Activated CD4-positive, alpha-beta T cell treated with anti-CD3 and anti-CD28 coated beads for 24 hours (primary cell): ENCODE results near the gene PIGR.
A peak's percentile ranks its signal among the peaks of the same experiment; 100 is the strongest.

ENCODE experiments used
- DNase-seq, 2 donors: peaks; one replicate each; pipeline ENCODE4 v3.0.0-alpha.2; 2020; ENCODE audit warnings: low read depth in 2 of 2

Gene PIGR, protein sequence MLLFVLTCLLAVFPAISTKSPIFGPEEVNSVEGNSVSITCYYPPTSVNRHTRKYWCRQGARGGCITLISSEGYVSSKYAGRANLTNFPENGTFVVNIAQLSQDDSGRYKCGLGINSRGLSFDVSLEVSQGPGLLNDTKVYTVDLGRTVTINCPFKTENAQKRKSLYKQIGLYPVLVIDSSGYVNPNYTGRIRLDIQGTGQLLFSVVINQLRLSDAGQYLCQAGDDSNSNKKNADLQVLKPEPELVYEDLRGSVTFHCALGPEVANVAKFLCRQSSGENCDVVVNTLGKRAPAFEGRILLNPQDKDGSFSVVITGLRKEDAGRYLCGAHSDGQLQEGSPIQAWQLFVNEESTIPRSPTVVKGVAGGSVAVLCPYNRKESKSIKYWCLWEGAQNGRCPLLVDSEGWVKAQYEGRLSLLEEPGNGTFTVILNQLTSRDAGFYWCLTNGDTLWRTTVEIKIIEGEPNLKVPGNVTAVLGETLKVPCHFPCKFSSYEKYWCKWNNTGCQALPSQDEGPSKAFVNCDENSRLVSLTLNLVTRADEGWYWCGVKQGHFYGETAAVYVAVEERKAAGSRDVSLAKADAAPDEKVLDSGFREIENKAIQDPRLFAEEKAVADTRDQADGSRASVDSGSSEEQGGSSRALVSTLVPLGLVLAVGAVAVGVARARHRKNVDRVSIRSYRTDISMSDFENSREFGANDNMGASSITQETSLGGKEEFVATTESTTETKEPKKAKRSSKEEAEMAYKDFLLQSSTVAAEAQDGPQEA

DNA sequence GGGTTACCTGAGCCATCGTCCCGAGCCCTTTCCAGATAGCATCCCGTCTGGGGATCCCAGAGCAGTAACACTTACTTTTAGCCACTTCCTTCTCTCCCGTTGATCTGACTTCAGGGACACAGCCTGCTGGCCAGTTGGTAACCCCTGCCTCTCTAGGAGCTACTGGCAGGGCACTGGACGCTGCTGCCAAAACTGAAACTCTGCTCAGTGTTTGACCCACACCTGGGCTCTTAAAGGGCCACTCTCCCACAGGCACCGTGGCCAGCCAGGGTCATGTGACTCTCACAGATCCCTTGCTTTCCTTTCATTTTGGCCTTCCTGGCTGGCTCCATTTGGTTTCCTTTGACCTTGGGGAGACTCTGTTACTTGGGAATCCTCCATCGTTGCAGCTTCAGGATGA, at the start of gene PIGR:
Gene PIGR (minus strand): TSS at position 206 of the 400 bp plus-strand sequence. CDS start 5,935 bp downstream, outside the sequence.
- DNase-seq, result no peak

DNA sequence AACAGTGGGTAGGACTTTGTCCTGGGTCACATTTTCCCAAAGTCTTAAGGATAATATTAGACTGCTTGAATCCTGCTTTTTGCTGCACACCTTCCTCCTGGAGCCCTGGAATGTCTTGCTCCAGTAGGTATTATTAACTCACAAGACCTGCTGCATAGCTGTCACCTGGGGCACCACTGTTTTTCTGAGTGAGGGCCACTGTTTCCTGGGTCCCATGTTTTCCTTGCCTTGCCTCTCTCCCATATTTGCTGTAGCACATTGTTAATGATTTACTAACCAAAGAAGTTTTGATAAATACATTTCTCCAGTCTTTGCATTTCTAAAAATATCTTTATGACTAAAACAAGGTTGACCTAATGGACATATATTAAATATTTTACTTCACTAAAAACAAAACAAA, 46.5 kb upstream of the PIGR start:
- DNase-seq, result no peak

DNA sequence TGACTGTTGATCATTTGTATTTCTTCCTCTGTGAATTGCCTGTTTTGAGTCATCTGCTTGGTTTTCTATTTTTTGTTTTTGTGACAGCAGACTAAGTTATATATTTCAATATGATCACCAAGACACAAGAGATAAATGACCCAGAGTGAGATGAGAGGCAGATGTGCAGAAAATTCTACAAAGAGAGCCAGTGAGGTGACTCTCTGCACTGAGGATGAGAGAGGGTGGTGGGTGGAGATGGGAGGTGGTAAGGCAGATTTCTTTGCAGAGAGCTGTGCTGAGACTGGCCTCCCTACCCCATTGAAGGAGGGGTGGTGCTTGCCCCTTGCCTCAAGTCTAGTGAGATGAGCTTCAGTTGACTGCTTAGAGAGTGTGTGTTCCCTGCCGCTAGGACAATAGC, 41.6 kb upstream of the PIGR start:
- DNase-seq, result no peak

DNA sequence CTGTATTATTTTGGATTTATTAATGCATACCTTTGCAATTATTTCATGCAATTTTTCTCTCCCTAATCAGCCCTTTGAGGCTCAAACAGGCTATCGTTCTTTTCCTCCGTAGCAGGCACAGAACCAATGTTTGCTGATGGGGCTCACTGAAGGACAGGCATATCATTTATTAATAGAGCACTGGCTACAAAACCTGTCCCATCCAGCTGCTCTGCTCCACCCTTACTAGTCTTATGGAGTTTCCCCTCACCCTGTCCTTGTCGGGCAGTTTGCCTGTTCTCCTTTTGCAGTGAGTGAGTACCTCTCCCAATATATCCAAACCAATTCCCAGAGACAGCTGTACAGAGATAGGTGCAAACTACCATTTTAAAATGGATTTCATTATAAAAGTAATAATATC, 40.6 kb upstream of the PIGR start:
- no peak for DNase-seq

DNA sequence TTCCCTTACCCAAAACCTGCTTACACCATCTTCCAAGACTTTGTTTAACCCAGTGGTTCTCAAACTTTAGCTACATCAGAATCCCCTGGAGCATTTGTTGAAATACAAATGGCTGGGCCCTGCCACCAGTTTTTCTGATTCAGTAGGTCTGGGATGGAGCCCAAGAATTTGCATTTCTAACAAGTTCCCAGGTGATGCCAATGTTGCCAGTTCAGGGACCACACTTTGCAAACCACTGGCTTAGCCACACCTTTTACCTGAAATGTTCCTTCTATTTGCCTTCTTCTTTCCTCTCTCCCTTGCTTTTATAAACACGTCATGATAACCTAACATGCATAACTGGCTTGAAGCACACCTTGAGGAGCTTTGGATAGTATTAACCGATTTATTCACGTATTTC, 40.1 kb upstream of the PIGR start:
- DNase-seq, result no peak

DNA sequence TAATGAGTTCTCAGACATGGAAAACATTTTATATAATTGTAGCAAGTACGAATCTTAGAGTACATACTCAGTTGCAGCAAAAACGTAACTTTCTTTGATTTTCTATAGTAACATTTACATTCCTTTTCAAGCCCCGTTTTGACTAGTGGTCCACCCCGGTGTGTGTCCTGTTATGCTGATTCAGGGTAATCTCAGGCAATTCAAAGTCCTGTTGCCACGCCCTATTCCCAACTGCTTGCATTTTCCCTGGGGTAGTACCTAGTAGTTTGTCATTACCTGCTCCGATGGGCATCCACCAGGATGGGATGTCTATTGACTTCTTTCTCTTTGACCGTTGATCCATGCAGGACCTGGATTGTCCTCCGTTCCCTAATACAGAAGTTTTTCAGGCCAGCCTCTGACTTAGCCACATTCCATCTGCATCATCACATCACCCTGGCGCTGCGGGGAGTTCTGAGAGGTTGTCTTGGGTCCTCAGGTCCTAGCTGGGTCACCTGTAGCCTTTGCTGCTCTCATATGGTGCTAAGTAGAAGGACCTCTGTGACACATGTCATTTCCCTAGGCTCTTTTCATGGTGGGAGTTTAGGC, 39.0 kb upstream of the PIGR start:
- DNase-seq, result no peak

DNA sequence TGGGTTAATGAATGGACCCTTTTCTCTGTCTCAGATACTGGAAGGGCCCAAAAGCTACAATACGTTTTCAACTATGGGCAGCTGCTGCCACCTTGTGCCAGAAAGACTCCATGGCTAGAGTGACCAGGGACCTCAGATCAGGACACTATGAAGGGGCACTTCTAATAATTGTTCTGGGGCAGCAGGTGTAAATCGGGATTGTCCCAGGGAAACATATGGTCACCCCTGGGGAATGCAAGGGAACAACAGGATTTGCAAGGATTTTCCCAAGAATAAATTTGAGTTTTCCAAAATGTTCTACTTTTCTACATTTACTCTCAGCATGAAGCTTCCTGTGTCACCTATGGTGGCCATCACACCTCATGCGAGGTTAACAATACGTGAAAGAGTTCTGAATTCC, 36.0 kb upstream of the PIGR start:
- peak; percentile 21 to 29 for DNase-seq

DNA sequence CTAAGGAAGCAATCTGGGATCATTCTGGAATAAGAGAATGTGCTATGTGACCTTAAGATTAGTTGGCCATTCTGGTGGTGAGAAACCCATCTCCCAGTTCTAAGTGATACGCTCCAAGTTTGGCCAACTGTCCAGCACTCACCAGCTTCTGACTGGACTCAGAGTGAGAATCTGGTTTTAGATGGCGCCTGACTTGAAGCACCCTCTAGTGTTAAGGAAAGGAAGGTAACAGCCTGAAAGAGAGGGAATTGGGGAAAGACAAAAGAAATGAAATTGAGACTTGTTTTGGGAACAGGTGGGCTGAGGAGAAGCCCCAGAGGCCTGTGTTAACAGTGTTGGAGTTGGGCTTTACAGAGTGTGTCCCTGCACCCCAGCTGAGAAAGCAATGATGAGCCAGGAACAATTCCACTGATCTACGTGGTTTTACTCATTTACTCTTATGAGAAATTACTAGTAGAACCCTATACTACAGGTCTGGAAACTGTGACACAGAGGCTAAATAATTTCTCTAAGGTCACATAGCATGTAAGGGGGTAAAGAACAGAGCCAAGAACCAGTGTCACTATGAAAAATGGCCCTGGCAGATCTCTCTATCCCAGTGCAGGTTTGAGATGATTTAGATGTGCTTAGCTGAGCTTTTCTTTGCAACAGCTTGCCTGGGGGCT, 33.2 kb upstream of the PIGR start:
- no peak for DNase-seq

DNA sequence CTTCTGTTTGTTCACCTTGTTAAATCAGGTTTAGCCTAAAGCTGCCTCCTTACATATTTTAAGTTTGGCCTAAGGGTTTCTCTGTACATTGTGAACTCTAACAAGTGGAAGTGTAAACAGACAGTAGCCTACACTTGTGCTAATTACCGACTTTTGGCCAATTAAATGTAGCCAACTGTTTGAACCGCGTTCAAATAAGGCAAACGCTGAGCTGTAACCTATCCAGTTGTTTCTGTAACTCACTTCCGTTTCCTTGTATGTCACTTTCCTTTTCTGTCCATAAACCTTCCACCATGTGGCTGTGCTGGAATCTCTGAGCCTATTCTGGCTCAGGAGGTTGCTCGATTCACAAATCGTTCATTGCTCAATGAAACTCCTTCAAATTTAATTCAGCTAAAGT, 32.0 kb upstream of the PIGR start:
- DNase-seq, result no peak

DNA sequence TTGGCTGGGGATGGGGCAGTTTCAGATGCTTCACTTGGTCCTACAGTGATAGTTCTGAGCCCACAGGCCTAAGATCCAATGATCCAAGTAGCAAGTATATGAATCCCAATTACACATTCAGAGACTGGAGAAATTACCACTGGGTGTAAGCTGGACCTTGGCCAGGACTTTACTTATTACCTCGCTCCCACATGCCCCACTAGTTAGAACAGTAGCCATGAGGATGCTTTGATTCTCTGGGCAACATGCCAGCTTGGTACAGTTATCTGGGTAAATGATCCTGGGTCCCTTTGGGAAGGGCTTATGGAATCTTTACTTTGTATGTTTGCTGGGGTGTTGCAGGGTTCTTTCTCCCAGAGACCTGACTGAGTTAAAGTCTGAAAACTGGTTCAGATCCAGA, 29.0 kb upstream of the PIGR start:
- no peak for DNase-seq

DNA sequence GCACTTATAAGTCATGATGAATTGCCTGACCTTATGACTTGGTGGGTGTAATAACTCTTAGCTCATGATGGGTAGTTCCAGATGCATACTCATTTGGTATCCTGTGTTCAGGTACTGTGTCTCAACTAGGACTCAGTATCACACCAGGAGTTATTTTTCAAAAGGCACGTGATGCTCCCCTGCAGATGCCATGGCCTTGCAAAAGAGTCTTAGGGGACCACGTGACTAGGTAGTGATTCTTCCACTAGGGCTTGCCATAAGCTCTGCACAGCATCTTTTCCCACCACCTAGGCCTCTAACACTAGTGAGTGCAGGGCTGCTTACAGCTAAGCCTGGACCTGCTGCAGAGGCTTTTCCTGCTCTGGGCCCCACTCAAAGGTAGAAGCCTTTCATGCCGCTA, 27.9 kb upstream of the PIGR start:
- no peak for DNase-seq

DNA sequence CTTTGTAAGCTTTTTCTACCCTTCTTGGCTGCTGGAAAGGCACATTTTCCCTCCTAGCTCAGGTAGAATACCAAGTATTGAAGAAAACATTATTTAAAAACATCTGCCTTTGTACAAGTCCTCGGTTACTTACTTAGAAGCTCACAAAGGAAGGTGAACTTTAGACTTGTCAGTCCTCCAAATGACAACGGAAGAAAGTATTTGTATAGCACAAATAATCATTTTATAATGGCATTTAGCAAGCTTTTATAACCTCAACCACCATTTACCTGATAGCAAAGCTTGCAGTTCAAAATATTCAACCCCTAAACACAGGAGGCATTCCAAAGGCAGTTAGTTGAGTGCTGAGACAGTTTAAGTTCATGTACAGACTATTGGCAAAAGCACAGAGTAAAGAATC, 26.5 kb upstream of the PIGR start:
- DNase-seq, result no peak

DNA sequence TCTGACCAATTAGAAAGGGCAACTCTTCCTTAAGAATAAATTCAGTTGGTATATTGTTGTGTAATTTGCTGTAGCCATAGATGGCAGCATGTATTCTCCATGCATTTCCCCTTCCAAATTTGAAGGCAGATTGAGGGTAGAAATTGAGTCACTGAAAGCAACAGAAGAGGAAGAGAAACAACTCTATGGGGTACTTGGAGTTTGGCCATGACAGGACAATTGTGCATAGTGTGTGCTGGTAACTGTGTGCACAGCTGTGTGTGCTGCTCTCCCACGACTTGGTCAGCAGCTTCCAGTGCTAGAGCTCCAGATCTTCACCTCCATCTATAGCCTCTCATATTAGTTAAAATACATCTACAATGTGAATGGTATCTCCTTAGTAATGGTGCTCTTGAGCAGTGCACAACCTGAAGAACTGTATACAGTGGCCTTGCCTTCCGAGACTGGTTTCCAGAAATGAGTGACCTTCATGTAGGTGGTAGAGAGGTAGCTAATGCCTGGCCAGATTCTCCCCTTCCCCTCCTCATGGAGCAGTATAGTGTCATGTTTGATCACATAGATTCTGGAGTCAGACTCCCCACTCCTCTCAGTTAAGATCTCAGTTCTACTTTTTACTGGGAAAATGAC, 24.9 kb upstream of the PIGR start:
- no peak for DNase-seq

DNA sequence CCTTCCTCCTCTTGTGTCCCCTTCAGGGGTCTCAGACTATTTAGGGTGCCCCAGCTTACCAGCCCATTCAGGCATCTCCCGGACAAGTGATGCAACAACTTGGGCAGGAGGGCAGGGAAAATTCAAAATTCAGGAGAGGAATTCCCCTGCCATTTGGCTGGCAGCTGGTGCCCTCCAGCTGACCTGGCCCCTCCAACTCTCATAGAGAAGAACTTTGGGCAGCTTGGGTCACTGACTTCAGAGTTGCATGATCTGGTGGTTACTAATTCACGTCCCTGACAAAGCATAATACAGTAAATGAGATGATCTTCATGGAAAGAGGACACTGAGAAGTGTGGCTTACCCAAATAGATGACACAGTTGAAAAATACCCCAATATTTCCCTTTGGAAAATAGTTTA, 24.2 kb upstream of the PIGR start, which contains the start of gene FCAMR:
Gene FCAMR (minus strand): TSS at position 15 of the 400 bp plus-strand sequence. CDS start 335 bp downstream, outside the sequence.
- DNase-seq, result no peak

DNA sequence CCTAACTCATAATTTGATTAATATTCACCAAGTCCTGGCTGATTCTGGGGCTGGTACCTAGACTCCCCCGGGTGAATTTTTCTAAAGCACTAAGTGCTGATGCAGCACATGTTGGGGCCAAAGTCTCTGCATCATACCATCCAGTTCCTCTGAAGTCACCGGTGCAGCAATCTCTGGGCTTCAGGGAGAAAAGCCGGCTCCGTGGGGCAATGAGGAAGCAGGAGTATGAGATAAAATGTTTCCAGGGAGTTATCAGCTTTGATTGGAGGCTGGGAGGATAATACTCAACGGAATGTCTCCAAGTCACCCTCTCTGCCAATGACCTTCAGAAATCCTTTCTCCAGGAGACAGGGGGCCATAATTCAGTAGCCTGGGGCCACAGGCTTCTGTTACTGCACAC, 22.8 kb upstream of the PIGR start:
- no peak for DNase-seq

DNA sequence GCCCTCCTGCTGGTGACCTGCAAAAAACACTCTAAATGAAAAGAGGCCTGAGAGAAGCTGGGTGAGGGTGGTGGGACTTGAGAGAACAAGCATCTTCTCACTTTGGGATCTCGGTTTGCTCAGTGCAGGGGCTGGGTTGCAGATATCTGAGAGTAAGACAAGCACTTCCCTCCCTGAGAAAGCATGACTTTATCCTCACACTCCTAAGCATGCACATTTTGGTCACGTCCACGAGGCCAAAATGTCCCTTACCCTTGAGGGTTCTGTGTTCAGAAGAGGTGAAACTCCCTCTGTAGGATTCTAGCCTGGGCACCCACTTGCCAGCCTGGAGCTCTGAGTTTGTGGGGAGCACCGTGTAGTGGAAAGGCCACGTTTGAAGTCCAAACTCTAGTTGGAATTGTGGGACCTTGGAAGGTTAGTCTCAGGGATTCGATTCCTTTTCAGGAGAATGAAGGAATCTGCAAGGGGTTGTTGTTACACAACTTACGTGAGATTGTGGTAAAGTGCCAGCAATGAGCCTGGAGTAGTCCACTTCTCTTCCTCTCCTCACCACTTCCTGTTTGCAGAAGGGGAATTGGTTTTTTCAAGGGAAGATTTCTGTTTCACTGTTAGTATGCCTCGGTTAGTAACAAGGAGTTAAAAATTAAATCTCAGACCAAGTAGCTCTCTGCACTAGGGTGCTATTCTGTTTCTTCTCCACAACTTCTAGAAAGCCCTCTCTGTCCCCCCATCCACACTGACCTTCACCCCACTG, 21.0 kb upstream of the PIGR start:
- no peak for DNase-seq

DNA sequence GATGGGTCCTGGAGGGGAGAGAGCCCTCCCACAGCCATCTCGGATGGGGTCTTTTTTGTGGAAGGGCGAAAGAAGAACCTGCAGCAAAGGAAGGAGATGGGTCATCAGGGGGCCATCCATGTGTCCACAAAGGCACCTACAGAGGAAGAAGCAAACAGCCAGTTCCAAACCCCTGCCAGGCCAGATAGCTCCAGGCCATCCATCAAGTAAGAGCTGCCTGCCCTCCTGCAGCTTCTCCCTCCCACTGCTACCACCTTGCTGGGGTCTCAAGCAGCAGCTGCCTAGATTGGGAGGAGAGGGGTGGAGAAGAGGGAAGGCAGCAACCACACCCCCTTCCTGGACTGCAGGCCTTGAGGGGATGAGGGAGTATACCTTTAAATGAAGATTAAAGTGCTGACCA, 19.5 kb upstream of the PIGR start:
- no peak for DNase-seq

DNA sequence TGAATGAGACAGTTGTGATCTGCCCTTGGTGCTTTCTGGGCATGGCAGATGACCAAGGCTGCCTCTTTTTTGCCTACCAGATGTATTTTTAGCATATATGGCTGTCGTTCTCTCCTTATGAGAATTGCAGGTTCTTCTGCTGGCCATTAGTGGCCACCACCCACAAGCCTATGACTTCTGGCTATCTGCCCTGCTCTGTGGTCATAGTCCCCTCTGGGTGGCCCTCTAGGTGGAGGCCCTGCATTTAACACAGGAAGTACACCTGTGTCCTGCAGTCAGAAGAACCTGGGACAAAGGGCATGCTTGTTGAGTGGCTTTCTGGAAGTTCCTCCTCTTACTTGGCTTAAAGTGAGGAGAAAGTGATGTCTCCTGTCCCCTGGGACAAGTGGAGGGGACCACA, 17.5 kb upstream of the PIGR start:
- no peak for DNase-seq

DNA sequence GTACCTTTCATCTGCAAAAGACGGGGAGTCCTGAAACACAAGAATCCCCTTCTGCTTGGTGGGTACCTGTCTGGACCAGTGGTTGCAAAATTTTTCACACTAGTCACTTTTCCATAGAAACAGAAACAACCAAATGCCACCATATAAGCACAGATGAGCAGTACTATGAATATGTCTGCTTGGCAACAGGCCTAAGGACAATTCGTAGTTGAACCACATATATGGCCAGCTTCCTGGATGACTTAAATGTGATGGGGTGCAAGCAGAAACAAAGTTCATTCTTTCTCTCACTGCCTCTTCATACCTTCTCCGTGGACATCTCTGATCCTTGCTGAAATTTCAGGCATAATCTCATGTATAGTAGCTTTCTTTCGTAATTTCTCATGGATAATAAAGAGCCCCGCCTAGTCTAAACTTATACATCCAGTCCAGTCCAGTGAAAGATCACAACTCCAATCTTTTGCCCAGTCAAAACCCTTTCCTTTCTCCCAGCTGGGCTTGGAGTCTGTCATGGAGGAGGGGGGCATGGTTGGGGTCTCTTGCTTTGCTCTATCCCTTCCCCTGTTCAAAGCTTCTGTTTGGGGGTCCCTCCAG, 16.9 kb upstream of the PIGR start:
- no peak for DNase-seq

DNA sequence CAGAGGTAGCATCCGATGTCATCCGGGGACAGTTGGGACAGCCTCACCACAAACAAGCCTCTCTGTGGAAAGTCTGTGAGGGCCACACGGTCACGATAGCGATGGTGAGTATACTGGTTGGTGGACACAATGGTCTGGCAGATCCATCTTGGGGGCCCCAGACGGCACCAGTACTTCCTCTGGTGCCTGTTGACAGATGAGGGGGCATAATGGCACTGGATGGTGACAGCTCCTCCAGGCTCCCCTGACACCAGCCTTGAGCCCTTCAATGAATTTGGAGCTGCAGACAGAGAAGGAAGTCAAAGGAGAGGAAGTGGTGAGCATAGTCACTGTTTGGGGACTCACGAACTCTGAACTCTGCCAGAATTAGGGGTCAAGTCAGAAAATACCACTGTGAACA, 16.0 kb upstream of the PIGR start:
- DNase-seq, result no peak

DNA sequence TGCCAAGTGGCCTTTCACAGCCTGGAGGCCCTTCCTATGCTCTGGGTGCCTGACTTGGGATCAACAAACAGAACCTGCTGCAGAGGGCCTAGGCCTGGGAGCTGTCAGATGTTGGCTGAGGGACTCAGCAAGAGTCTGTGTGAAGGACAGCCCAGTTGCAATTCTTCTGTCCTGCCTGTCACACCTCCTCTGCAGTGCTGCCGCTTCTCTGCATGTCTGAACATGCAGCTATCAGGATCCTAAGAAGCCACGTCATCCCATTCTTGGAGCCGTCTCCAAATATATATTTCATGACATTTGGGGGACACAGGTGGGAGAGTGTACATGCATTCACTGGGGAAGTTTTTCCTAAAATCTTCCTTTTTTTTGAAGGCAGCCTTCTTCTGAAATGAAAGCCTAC, 15.4 kb upstream of the PIGR start:
- no peak for DNase-seq
